ENCODE data around the gene SLC5A6.

- no peak for TF ChIP-seq EP300 (IDR thresholded peaks at IDR 0.05; ENCODE audit: borderline replicate concordance in 1 of 2, low read depth in 1 of 2, low read length in 1 of 2)
- TF ChIP-seq MXI1 (IDR thresholded peaks at IDR 0.05; ENCODE audit: low read depth, low read length) = no peak
Observed at GRCh38 chr2:27223416-27223815, 11.3 kb upstream of the SLC5A6 start.

Data from SK-N-SH (cell line).